ENCODE results near the gene VCL.

GRCh38 chr10:74114041-74114448 lies 116.1 kb downstream of the VCL start:
- TF ChIP-seq RAD21 (IDR thresholded peaks at IDR 0.05; ENCODE audit: low read depth) (no peak), NFIC (IDR thresholded peaks at IDR 0.05) (no peak), TAF1 (IDR thresholded peaks at IDR 0.05; ENCODE audit: low read depth) (no peak), CEBPB (IDR thresholded peaks at IDR 0.05) (no peak), REST (IDR thresholded peaks at IDR 0.05; ENCODE audit: low read depth) (no peak), EGR1 (IDR thresholded peaks at IDR 0.05) (no peak)
- TF ChIP-seq, protein P1, sequence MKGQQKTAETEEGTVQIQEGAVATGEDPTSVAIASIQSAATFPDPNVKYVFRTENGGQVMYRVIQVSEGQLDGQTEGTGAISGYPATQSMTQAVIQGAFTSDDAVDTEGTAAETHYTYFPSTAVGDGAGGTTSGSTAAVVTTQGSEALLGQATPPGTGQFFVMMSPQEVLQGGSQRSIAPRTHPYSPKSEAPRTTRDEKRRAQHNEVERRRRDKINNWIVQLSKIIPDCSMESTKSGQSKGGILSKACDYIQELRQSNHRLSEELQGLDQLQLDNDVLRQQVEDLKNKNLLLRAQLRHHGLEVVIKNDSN (IDR thresholded peaks at IDR 0.05) = no peak
